HG02798 (cell line): Measurements from ENCODE around the gene KCNAB2.
"Not testable (repeated sequence)": the region's sequence is repeated elsewhere in the genome, so short reads cannot be mapped to it uniquely, and the experiment has no call there.

Experiments used
- ATAC-seq: cut with Tn5 transposase; IDR thresholded peaks from one replicate; pipeline ENCODE4 v1.9.1; 2021; ENCODE audit warnings: mild to moderate bottlenecking; ENCODE audit not compliant: unreplicated experiment, poor library complexity

KCNAB2 gene

DNA sequence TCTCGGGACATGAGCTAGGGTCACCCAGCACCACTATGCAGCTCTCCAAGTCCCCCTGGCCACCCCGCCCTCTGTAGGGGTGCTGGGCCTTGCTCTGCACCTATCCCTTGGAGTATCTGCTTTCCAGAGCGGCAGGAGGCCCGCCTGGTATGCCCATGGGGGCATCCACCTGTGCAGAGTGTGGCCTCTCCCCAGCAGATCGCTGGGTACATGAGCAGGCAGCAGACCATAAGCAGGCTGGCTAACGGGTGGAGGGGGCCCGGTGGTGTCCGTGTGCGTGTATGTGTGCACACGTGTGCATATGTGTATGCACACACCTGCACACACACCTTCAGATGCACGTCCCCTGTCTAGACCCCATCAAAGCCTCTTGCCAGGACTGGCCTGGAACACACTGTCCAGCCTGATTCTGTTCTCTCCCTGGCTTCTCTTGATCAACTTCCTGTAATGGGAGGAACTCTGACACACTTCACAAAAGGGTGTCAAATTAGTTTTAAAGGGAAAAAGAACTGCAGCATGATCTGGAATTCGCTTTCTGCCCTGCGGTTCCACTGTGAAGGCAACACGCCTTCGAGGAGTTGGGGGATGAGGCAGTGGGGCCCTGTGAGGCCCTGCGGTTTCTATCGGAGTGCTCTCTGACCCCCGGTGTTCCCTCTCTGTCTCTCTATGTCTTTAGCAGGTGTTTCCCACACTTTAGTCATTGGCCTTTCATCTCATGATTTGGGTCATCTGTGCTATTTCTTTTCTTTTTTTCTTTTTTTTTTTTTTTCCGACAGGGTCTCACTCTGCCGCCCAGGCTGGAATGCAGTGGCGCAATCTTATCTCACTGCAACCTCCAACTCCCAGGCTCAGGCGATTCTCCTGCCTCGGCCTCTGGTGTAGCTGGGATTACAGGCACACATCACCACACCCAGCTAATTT is 36.3 kb upstream of the KCNAB2 start:
- no peak for ATAC-seq

DNA sequence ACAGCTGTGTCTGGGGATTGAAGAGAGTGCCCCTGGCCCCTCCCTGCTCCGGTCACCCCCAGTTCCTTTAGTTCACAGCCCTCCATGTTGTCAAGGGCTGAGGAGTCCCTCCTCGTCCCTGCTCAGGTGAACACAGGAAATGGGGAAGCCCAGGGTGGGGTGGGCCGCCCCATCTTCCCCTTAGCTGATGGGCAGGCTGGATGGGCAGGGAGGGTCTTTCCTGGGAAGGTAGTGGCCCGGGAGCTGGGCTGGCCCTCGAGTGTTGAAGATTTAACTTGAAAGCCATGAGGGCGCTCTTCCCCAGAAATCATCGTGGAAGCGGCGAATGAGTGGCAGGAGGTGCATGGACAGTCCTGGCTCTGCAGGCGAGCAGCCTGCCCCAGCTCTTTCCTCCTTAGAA is 35.1 kb upstream of the KCNAB2 start:
- ATAC-seq, result no peak

GRCh38 chr1:6011161-6011945 is 34.3 kb upstream of the KCNAB2 start:
- no peak for ATAC-seq

- no peak for ATAC-seq
Observed at GRCh38 chr1:6011946-6012258, 33.8 kb upstream of the KCNAB2 start.

GRCh38 chr1:6012529-6013318 is 33.0 kb upstream of the KCNAB2 start:
- no peak for ATAC-seq

DNA sequence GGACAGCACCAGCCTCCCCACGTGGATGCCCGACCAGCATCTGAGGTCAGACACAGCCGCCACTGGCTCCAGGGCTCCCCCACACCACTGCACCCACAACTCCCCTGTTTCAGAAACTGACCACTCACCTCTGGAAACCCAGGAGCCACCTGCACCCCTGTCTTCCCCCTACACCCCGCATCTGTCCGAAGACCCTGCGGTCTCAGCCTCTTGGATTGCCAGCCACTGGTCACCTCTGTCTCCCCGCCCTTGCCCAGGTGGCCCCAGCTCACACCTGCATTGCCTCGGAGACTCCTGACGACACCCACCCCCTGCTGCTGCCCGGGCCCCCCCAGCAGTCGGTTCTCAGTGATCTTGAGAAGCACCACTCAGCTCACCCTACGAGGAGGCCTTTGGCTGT is 32.2 kb upstream of the KCNAB2 start:
- ATAC-seq, result no peak

DNA sequence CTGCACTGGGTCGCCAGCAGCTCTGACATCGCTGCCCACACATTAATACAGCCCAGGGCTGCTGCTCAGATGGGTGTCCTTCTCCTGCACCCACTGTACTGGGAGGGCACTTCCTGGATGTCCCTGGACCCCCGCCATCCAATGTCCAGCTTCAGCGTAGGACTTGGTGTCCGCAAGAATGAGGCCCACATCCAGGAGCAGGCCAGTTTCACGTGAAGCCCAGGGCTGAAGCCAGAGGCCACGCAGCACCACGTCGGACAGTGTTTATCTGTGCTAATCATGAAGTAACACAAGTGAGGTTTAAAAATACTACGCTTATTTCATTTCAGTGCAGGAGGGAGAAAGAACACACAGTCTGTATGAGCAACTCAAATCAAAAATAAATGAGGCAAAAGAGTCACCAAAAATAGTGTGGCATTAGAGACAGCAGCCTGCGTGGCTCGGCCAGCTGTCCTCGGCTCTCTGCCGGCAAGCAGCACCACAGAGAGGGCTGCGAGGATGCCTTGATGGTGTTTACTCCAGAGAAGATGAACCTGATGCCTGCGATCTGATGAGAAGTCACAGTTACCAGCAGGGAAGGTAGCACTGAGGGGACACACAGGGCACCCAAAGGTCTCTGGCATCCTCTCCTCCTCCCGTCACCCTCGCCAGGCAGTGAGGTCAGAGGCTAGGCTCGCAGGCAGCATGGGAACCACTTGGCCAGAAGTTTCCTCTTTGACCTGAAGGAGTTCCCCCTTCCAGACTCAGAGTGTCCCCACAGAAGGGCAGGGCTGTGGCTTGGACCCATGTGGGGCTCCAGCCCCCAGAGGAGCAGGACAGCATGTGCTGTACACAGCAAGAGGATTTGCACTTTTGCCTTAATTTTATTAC is 31.3 kb upstream of the KCNAB2 start:
- no peak for ATAC-seq

GRCh38 chr1:6016191-6016865 is 29.4 kb upstream of the KCNAB2 start:
- ATAC-seq, result no peak

DNA sequence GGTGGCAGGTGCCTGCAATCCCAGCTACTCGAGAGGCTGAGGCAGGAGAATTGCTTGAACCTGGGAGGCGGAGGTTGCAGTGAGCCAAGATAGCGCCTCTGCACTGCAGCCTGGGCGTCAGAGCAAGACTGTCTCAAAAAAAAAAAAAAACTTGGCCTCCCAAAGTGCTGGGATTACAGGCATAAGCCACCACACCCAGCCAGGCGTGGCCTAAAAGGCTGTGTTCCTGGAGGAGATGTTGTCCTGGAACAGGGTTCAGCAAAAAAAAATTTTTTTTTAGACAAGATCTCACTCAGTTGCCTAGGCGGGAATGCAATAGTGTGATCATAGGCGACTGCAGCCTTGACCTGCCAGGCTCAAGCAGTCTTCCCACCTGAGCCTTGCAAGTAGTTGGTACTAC is 28.0 kb upstream of the KCNAB2 start:
- ATAC-seq, result not testable (repeated sequence)

DNA sequence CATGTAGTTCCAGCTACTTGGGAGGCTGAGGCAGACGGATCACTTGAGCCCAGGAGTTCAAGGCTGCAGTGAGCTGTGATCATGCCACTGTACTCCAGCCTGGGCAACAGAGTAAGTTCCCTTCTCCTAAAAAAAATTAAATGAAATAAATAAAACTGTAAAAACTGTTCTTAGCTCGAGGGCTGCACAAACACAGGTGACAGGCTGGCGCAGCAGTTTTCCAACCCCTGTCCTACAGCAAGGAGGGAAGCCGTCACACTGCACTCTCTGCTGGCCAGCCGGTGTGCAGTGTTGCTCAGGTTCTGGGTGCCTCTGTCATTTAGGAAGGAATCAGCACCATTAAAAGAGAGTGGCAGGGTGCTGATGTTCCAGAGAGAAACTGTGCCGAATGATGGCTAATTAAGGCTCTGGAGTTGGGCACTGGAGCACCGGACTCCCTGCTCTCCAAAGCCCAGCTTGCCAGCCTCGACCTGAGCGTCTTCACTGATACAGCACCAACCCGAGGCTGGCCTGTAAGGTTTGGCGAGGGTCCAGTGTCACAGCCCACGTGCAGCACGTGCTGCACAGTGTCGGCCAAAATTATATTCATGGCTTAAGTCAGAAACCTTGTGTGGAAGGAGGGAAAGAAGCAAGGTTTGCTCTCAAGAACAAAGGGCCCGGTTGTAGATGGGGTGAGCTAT is 26.4 kb upstream of the KCNAB2 start:
- no peak for ATAC-seq

GRCh38 chr1:6022193-6022592 is 23.5 kb upstream of the KCNAB2 start:
- ATAC-seq, result no peak

DNA sequence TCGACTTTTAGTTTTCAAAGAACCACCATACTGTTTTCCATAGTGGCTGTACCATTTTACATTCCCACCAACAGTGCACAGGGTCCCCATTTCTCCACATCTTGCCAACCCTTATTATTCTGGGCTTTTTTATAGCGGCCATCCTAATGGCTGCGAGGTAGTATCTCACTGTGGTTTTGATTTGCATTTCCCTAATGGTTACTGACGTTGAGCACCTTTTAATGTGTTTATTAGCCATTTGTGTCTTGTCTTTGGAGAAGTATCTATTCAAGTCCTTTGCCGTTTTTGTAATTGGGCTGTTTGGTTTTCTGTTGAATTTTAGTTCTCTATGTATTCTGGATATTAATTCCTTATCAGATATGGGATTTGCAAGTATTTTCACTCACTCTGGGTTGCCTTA is 22.3 kb upstream of the KCNAB2 start:
- no peak for ATAC-seq

GRCh38 chr1:6024376-6024775 is 21.3 kb upstream of the KCNAB2 start:
- no peak for ATAC-seq

- no peak for ATAC-seq
Observed at GRCh38 chr1:6025269-6026094, 20.2 kb upstream of the KCNAB2 start.

DNA sequence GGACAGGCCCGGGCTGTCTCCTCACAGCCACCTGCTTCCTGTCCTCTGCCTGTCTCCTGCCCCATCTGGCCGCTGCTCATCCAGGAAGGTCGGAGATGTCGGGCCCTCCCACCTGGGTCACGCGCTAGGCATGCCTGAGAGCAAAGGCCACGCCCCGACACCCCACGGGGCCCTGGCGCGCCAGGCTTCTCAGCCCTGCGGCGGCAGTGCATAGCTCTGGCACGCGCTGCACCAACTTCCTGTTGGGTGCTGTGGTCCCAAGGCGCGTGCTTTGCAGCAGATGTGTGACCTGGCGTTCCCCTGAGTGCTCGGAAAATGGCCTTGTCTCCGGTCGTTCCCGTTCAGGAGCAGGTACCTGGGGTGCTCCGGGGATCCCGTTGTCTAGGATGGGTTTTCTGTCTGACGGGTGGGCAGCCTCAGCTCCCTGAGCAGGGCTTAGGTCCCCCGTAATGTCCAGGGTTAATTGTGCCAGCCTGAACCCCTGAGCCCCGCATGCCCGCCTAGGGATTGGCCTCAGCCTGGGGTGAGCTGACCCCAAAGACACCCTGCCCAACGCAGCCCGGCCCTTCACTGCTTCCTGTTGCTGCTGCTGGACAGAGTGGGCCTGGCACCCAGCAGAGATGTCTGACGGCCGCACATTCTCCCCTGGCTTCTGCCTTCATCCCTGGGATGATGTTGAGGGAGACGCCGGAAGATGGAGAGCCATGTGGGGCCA is 19.4 kb upstream of the KCNAB2 start:
- peak; percentile 89 for ATAC-seq

DNA sequence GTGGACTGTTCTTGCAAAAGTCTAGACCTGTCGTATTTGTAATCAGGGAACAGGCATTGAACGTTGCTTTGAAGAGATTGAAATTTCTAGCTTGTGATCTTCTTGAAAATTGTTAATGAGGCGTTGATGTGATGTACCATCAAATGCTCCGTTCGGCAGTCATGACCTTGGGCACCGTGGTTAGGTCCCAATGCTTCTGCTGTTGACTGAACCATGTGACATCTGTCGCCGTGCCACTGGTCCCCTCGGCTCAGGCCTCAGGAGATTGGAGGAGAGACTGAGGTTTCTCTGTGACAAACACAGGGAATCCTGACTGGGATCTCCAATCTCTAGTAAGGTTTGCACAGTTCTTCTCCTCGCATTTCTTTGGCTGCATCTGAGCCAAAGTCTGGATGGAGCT is 18.1 kb upstream of the KCNAB2 start:
- no peak for ATAC-seq

DNA sequence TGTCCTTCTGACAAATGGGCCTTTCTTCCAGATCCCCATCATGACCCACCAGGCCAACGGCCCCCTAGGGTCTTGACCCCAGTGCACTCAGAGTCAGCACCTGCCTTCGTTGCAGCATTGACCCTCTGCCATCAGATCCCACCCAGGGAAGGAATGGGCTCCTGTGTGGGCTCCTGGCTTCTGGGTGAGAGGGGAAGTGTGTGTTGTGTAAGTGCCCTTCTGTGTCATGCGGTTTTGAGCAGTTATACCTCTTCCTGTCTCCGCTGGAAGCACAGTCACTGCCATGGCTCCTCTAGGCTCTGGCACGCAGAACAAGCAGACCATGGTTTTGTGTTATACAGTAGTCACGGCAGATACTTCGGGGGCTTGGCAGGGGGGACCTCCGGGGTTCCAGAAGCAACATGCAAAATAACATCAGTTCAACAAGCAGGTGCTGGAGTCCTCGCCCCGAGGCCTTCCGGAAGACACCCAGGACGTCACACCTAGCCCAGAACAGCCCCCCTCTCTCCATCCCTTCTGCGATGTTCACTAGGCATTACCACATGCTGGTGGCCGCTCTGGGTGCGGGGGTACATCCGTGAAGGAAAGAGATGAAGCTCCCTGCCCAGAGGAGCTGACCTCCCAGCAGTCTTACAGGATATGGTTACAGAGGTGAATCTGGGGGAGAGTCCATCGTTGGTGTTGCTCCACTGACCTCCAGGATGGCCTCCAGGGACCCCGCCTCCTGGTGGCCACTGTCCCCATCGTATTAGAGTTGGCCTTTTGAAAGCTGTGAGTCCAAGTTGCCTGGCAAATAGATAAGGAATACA is 17.4 kb upstream of the KCNAB2 start:
- ATAC-seq, result no peak
